Endothelial cell of umbilical vein (primary cell): ENCODE data around the gene METTL24. TPM values are rescaled to one million over a fixed set of nuclear protein-coding genes. Genes with fewer than 3 reads are reported as not detected.

ENCODE experiments used
- BruUV-seq: library from RNA; stranded (reverse); fragments of 400-500 nt; replicated peaks from 2 replicates; lab custom pipeline; 2021; lab: Mats Ljungman, UMichigan
- CTCF ChIA-PET: fragments of 300-600, 350-600 bp; sonication (Branson Sonifier 250); formaldehyde crosslinking; loops from one replicate; lab custom pipeline; 2021; ENCODE audit warnings: antibody characterized with exemption, inconsistent platforms; lab: Charles Lee
- POLR2A ChIA-PET: fragments of 300-600, 350-600 bp; sonication (Branson Sonifier 250); formaldehyde crosslinking; loops from one replicate; lab custom pipeline; 2021; ENCODE audit warnings: antibody characterized with exemption, inconsistent platforms; lab: Charles Lee
- DNase-seq: peaks from one replicate; pipeline ENCODE4 v3.0.0-alpha.2; 2011; ENCODE audit warnings: low read depth, low spot score
- FAIRE-seq: peaks from 2 replicates; lab custom pipeline; 2011; peaks lifted over from hg19 to GRCh38; lab: Jason Lieb, UNC
- H2AFZ ChIP-seq: 2 replicates; pipeline ENCODE4 v1.6.0; 2012; ENCODE audit warnings: low read depth, low read length, control low read depth, inconsistent platforms
- H3K27ac ChIP-seq: 2 replicates; pipeline ENCODE4 v1.5.1; 2011; ENCODE audit warnings: low read depth, mild to moderate bottlenecking, control low read depth, low read length, moderate library complexity; ENCODE audit not compliant: insufficient read depth
- H3K27me3 ChIP-seq, 2 experiments: 2 replicates each; pipeline versions ENCODE4 v1.6.0 to v1.6.1; 2011; ENCODE audit warnings: low read length in 2 of 2, mixed read lengths in 1 of 2; ENCODE audit not compliant: control insufficient read depth in 2 of 2, insufficient read depth in 2 of 2
- H3K36me3 ChIP-seq, 2 experiments: 2 replicates in 1 of 2; 3 replicates in 1 of 2; pipeline ENCODE4 v1.5.1; 2011; ENCODE audit warnings: low read length in 2 of 2, mild to moderate bottlenecking in 1 of 2, moderate library complexity in 1 of 2; ENCODE audit not compliant: control insufficient read depth in 2 of 2, insufficient read depth in 2 of 2; ENCODE audit errors: extremely low read depth in 1 of 2
- H3K4me1 ChIP-seq: 3 replicates; pipeline ENCODE4 v1.5.1; 2011; ENCODE audit warnings: mild to moderate bottlenecking, low read length; ENCODE audit not compliant: control insufficient read depth, insufficient read depth; ENCODE audit errors: extremely low read depth
- H3K4me2 ChIP-seq: 2 replicates; pipeline ENCODE4 v1.6.1; 2011; ENCODE audit warnings: low read length, control low read depth, mixed read lengths; ENCODE audit not compliant: insufficient read depth
- H3K4me3 ChIP-seq, 3 experiments: fragments of 200-600 bp in 1 of 3; sonication (generic), shearing (Covaris generic) in 1 of 3; replicated peaks in 1 of 3; 2 replicates each; pipeline ENCODE4 v1.5.1; 2011 to 2016; ENCODE audit warnings: control low read depth in 3 of 3, low read length in 3 of 3, mild to moderate bottlenecking in 2 of 3, inconsistent platforms in 1 of 3, low read depth in 1 of 3, moderate library complexity in 1 of 3; ENCODE audit not compliant: insufficient read depth in 1 of 3
- H3K79me2 ChIP-seq: 2 replicates; pipeline ENCODE4 v1.6.0; 2012; ENCODE audit warnings: low read length, inconsistent platforms; ENCODE audit not compliant: control insufficient read depth, insufficient read depth
- H3K9ac ChIP-seq: replicated peaks from 2 replicates; pipeline ENCODE3; 2011; ENCODE audit warnings: low read length, control low read depth; ENCODE audit not compliant: insufficient read depth; ENCODE audit errors: extremely low read depth
- H3K9me1 ChIP-seq: replicated peaks from 3 replicates; pipeline ENCODE4 v1.6.0; 2011; ENCODE audit warnings: mild to moderate bottlenecking, low read length; ENCODE audit not compliant: control insufficient read depth, insufficient read depth; ENCODE audit errors: extremely low read depth
- H3K9me3 ChIP-seq: replicated peaks from 2 replicates; pipeline ENCODE4 v1.5.1; 2012; ENCODE audit warnings: low read length, inconsistent platforms; ENCODE audit not compliant: control insufficient read depth, insufficient read depth
- H4K20me1 ChIP-seq: replicated peaks from 2 replicates; pipeline ENCODE3; 2011; ENCODE audit warnings: mild to moderate bottlenecking, low read length; ENCODE audit not compliant: control insufficient read depth, insufficient read depth; ENCODE audit errors: extremely low read depth
- CTCF ChIP-seq, 2 donors: IDR thresholded peaks; 1 replicate in 1 of 2; 2 replicates in 1 of 2; pipeline ENCODE4 v1.5.1; 2011; ENCODE audit warnings: low read length in 2 of 2, mild to moderate bottlenecking in 2 of 2, moderate library complexity in 2 of 2, control low read depth in 1 of 2, inconsistent platforms in 1 of 2, low read depth in 1 of 2; ENCODE audit not compliant: insufficient read depth in 1 of 2; ENCODE audit errors: extremely low read depth in 1 of 2
- EZH2 ChIP-seq: IDR thresholded peaks from 2 replicates; pipeline ENCODE4 v1.6.1; 2012; ENCODE audit warnings: borderline replicate concordance, low read depth, mild to moderate bottlenecking, moderate library complexity, low read length, inconsistent platforms; ENCODE audit not compliant: severe bottlenecking
- FOS ChIP-seq: IDR thresholded peaks from 2 replicates; pipeline ENCODE4 v1.6.1; 2011; ENCODE audit warnings: mild to moderate bottlenecking, low read length, moderate library complexity, borderline replicate concordance; ENCODE audit not compliant: insufficient read depth
- GATA2 ChIP-seq: IDR thresholded peaks from 2 replicates; pipeline ENCODE4 v1.7.0; 2011; ENCODE audit warnings: low read depth, mild to moderate bottlenecking, moderate library complexity, mixed read lengths, low read length; ENCODE audit not compliant: insufficient read length, insufficient read depth
- JUN ChIP-seq: IDR thresholded peaks from 2 replicates; pipeline ENCODE4 v1.6.1; 2011; ENCODE audit warnings: borderline replicate concordance, low read depth; ENCODE audit not compliant: insufficient read length, insufficient read depth
- MAX ChIP-seq: IDR thresholded peaks from 2 replicates; pipeline ENCODE4 v1.6.1; 2011; ENCODE audit not compliant: insufficient read depth, insufficient read length
- MYC ChIP-seq: IDR thresholded peaks from one replicate; pipeline ENCODE4 v1.6.1; 2011; ENCODE audit warnings: mild to moderate bottlenecking, low read depth, low read length
- POLR2A ChIP-seq: IDR thresholded peaks from 2 replicates; pipeline ENCODE4 v1.6.1; 2012; ENCODE audit warnings: low read depth, mild to moderate bottlenecking, control low read depth, low read length
- POLR2AphosphoS5 ChIP-seq: IDR thresholded peaks from 2 replicates; pipeline ENCODE4 v1.6.1; 2012; ENCODE audit warnings: low read depth, mild to moderate bottlenecking, control low read depth, low read length, moderate library complexity; ENCODE audit not compliant: insufficient read depth
- dilution Hi-C: fragments of 300-500 bp; cut with MboI; formaldehyde crosslinking; loops from one replicate; pipeline ENCODE4 v1.15.0; 2019; ENCODE audit warnings: low sequenced_read_pairs; ENCODE audit not compliant: extremely low pct_ligation_motif_present
- intact Hi-C: fragments of 100-400 bp; cut with micrococcal nuclease; formaldehyde crosslinking; loops from one replicate; pipeline ENCODE4 v1.10.0; 2022
- polyA plus RNA-seq, 4 experiments: library from polyadenylated mRNA; depleted of rRNA in 3 of 4; stranded (reverse) in 3 of 4; unstranded in 1 of 4; fragments of >200 nt; gene quantifications; 2 replicates each; pipeline versions ENCODE4 v1.2.1 to v1.2.3, GENCODE V29; 2011 to 2012; ENCODE audit warnings: missing spikeins in 1 of 4
- total RNA-seq: library from RNA; stranded (reverse); gene quantifications from 2 replicates; pipeline ENCODE4 v1.2.3, GENCODE V29; 2021

METTL24 gene
- total and polyA plus RNA-seq, 2 donors (not counting 3 experiments of a cell fraction or from before 2014, with no cell fraction given), result not detected

- Histone ChIP-seq H4K20me1 (no peaks in the 10 kb centered on the region), H3K9me1 (no peaks in the 10 kb centered on the region), H3K27ac (no peak overlapping the region), H3K9ac (peak overlapping the region; percentile 3), H3K79me2 (no peaks in the 10 kb centered on the region), H3K27me3 (peaks cover 0 to 2% of the 10 kb centered on the region in 2 experiments), H3K4me2 (peak overlapping the region; percentile 77), H3K9me3 (no peaks in the 10 kb centered on the region), H3K4me3 (peak overlapping the region in 2 of 3 experiments; percentile 14 to 32), H3K4me1 (peaks cover 15% of the 10 kb centered on the region), H2AFZ (peak overlapping the region; percentile 90), H3K36me3 (no peaks in the 10 kb centered on the region)
- intact Hi-C loops (no loop called here), dilution Hi-C loops (no loop called here)
- no peak for TF ChIP-seq CTCF (IDR thresholded peaks at IDR 0.05; ENCODE audit: extremely low read depth in 1 of 2, insufficient read depth in 1 of 2, low read depth in 1 of 2, low read length in 2 of 2)
- TF ChIP-seq FOS, result no peak
- TF ChIP-seq MYC, result no peak
- no peak for TF ChIP-seq GATA2
- TF ChIP-seq POLR2A, result no peak
- TF ChIP-seq EZH2, result no peak
- no peak for TF ChIP-seq JUN
- TF ChIP-seq MAX, result no peak
- no peak for TF ChIP-seq POLR2AphosphoS5
- ChIA-PET POLR2A (no interaction called here), CTCF (no interaction called here)
- no peak for FAIRE-seq
- no TSS peak for BruUV-seq
- no peak for DNase-seq
Observed at GRCh38 chr6:110400208-110400607, 42.1 kb upstream of the METTL24 start.
